SU-DHL-6 (cell line): ENCODE results near the gene OS9.

ENCODE experiments used
- EZH2phosphoT487 ChIP-seq: fragments of 200-600 bp; sonication (generic), shearing (Covaris generic); conservative IDR thresholded peaks from 2 replicates; pipeline ENCODE4 v1.6.1; 2018; ENCODE audit warnings: mild to moderate bottlenecking, antibody characterized with exemption, low read length, moderate library complexity, mixed read lengths
- TF ChIP-seq, protein P1 (sequence below): fragments of 200-600 bp; sonication (generic); IDR thresholded peaks from one replicate; pipeline ENCODE4 v1.5.1; 2017; ENCODE audit warnings: antibody characterized with exemption, mild to moderate bottlenecking, low read length, moderate library complexity; ENCODE audit not compliant: insufficient read depth, poor library complexity, severe bottlenecking

DNA sequence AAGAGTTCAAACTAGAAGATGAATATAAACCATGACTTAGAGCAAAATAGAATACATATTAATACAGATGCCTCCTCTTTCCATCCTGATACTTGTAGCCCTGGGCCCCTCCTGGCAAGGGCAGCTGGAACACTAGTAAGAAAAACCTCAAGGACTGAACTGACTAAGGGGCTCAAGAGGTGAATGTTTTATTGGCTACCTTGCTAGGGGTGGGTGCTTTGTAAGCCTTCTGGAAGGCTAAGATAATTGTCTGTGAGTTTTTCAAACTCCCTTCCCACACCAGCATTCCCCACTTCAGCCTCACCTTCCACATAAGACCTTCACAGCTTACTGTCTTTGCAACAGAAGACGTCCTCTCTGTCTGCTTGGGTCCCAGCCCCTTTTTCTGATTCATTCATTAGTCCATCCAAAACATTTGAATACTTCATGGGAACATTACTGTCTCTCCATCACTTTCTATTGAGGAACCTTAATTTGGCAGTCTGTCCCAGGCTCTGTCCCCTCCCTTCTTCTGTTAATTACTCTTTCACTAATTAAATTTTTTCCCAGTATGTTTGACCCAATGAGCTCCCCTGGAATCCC is 59.9 kb downstream of the OS9 start:
- TF ChIP-seq, protein P1, sequence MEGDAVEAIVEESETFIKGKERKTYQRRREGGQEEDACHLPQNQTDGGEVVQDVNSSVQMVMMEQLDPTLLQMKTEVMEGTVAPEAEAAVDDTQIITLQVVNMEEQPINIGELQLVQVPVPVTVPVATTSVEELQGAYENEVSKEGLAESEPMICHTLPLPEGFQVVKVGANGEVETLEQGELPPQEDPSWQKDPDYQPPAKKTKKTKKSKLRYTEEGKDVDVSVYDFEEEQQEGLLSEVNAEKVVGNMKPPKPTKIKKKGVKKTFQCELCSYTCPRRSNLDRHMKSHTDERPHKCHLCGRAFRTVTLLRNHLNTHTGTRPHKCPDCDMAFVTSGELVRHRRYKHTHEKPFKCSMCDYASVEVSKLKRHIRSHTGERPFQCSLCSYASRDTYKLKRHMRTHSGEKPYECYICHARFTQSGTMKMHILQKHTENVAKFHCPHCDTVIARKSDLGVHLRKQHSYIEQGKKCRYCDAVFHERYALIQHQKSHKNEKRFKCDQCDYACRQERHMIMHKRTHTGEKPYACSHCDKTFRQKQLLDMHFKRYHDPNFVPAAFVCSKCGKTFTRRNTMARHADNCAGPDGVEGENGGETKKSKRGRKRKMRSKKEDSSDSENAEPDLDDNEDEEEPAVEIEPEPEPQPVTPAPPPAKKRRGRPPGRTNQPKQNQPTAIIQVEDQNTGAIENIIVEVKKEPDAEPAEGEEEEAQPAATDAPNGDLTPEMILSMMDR: no peak
- TF ChIP-seq EZH2phosphoT487: no peak
